ENCODE results near the gene IL36RN. TPM values are rescaled to one million over a fixed set of nuclear protein-coding genes. Genes with fewer than 3 reads are reported as not detected.

IL36RN gene
- polyA plus RNA-seq, 1 donor from 2014 or later = not detected

- TF ChIP-seq MXI1 (conservative IDR thresholded peaks at IDR 0.05; ENCODE audit: poor library complexity, severe bottlenecking) (no peak), EZH2 (IDR thresholded peaks at IDR 0.05; ENCODE audit: borderline replicate concordance, insufficient read depth, low read length, poor library complexity, severe bottlenecking) (no peak), TAF1 (IDR thresholded peaks at IDR 0.05; ENCODE audit: low read depth) (no peak)
Observed at GRCh38 chr2:113041871-113042270, 17.1 kb upstream of the IL36RN start (continued).

GRCh38 chr2:113046465-113046864 is 12.5 kb upstream of the IL36RN start:
- TF ChIP-seq EZH2 (IDR thresholded peaks at IDR 0.05; ENCODE audit: borderline replicate concordance, insufficient read depth, low read length, poor library complexity, severe bottlenecking) (no peak), REST (IDR thresholded peaks at IDR 0.05; ENCODE audit: borderline replicate concordance) (no peak), RAD21 (conservative IDR thresholded peaks at IDR 0.05) (no peak), SMC3 (conservative IDR thresholded peaks at IDR 0.05; ENCODE audit: poor library complexity) (no peak), MXI1 (conservative IDR thresholded peaks at IDR 0.05; ENCODE audit: poor library complexity, severe bottlenecking) (no peak), EP300 (conservative IDR thresholded peaks at IDR 0.05; ENCODE audit: poor library complexity, severe bottlenecking) (no peak), TAF1 (IDR thresholded peaks at IDR 0.05; ENCODE audit: low read depth) (no peak), POLR2AphosphoS5 (IDR thresholded peaks at IDR 0.05) (no peak)
- TF ChIP-seq, protein P1, sequence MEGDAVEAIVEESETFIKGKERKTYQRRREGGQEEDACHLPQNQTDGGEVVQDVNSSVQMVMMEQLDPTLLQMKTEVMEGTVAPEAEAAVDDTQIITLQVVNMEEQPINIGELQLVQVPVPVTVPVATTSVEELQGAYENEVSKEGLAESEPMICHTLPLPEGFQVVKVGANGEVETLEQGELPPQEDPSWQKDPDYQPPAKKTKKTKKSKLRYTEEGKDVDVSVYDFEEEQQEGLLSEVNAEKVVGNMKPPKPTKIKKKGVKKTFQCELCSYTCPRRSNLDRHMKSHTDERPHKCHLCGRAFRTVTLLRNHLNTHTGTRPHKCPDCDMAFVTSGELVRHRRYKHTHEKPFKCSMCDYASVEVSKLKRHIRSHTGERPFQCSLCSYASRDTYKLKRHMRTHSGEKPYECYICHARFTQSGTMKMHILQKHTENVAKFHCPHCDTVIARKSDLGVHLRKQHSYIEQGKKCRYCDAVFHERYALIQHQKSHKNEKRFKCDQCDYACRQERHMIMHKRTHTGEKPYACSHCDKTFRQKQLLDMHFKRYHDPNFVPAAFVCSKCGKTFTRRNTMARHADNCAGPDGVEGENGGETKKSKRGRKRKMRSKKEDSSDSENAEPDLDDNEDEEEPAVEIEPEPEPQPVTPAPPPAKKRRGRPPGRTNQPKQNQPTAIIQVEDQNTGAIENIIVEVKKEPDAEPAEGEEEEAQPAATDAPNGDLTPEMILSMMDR (IDR thresholded peaks at IDR 0.05; ENCODE audit: poor library complexity, severe bottlenecking) = no peak
- no peaks in the 10 kb centered on the region for H3F3A ChIP-seq (ENCODE audit: insufficient read depth, low read length, poor library complexity, severe bottlenecking)
- no peak overlapping the region for H3K4me2 ChIP-seq (ENCODE audit: low read length)

DNA sequence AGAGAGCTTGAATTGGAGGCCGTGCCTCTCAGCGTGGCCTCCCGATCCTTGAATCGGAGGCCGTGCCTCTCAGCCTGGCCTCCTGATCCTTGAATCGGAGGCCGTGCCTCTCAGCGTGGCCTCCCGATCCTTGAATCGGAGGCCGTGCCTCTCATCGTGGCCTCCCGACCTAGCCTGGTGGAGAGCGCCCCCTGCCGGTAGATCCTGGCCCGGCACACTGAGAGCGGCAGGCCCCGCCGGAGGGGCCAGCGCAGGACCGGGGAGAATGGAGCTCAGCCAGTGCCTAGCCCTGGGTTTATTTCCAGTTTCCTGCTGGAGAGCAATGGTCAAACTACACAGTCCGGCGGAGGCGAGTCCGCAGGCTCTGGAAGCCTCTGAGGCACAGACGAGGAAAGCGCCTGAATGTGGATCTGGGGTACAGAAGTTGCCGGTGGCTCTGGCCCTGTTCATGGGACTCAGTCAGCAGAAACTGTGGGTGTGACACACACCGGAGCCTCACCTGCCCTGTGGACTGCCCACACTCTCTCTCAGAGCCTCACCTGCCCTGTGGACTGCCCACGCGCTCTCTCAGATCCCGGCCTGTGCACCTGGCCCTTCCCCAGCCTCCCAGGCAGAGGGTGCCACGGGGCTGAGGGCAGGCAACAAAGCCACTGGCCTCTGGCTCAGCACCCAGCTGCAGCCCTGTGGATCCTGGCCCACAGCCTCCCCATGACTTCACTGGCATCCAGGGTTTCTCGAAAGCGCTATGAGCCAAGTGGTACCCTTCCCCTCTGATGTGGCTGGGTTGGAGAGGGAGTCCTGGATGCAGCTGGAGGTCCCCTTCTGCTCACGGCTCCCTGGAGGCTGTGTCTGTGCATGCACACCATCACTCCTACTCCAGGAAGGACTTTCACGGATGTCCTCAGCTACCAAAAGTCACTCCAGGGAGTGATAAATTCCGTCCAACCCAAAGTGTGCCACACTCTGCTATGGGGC is 7.8 kb upstream of the IL36RN start:
- Histone ChIP-seq H3K4me2 (ENCODE audit: low read length) (no peak overlapping the region), H3K9me3 (ENCODE audit: low read length) (peaks cover 5% of the 10 kb centered on the region), H3K4me3 (ENCODE audit: low read length) (no peak overlapping the region), H3K27ac (ENCODE audit: low read length) (no peak overlapping the region), H4K20me1 (ENCODE audit: insufficient read depth) (no peaks in the 10 kb centered on the region), H3F3A (ENCODE audit: insufficient read depth, low read length, poor library complexity, severe bottlenecking) (no peaks in the 10 kb centered on the region), H3K9me2 (ENCODE audit: insufficient read depth, low read length) (no peaks in the 10 kb centered on the region), H3K36me3 (ENCODE audit: insufficient read depth, low read length) (no peaks in the 10 kb centered on the region), H3K27me3 (ENCODE audit: insufficient read depth, low read depth, low read length) (no peaks in the 10 kb centered on the region), H2AFZ (ENCODE audit: low read depth, low read length) (no peak overlapping the region), H3K79me2 (replicated peaks; ENCODE audit: insufficient read depth, low read length) (no peaks in the 10 kb centered on the region), H3K9ac (ENCODE audit: low read length) (no peak overlapping the region)
- TF ChIP-seq SMC3 (conservative IDR thresholded peaks at IDR 0.05; ENCODE audit: poor library complexity) (no peak), REST (IDR thresholded peaks at IDR 0.05; ENCODE audit: borderline replicate concordance) (no peak), TAF1 (IDR thresholded peaks at IDR 0.05; ENCODE audit: low read depth) (no peak), EP300 (conservative IDR thresholded peaks at IDR 0.05; ENCODE audit: poor library complexity, severe bottlenecking) (no peak)

More at GRCh38 chr2:113046465-113046864, 12.5 kb upstream of the IL36RN start:
- Histone ChIP-seq H3K36me3 (ENCODE audit: insufficient read depth, low read length) (no peaks in the 10 kb centered on the region), H3K4me3 (ENCODE audit: low read length) (no peak overlapping the region), H3K27ac (ENCODE audit: low read length) (no peak overlapping the region), H3K9me3 (ENCODE audit: low read length) (no peaks in the 10 kb centered on the region), H3K9me2 (ENCODE audit: insufficient read depth, low read length) (no peaks in the 10 kb centered on the region), H3K9ac (ENCODE audit: low read length) (no peak overlapping the region), H4K20me1 (ENCODE audit: insufficient read depth) (no peaks in the 10 kb centered on the region), H3K27me3 (ENCODE audit: insufficient read depth, low read depth, low read length) (no peaks in the 10 kb centered on the region), H3K79me2 (replicated peaks; ENCODE audit: insufficient read depth, low read length) (no peaks in the 10 kb centered on the region), H2AFZ (ENCODE audit: low read depth, low read length) (no peak overlapping the region)
